Skin epidermis (tissue), 12 donors: ENCODE measurements around the gene HOXD11.

Experiments used
- H3K27ac ChIP-seq, 21 experiments: fragments of 200-600 bp; sonication (generic) in 11 of 21; one replicate each; pipeline ENCODE4 v1.5.0; 2020; ENCODE audit warnings: mild to moderate bottlenecking in 3 of 21, inconsistent platforms in 2 of 21, moderate library complexity in 2 of 21
- H3K4me3 ChIP-seq, 7 experiments: fragments of 200-600 bp; sonication (generic) in 2 of 7; one replicate each; pipeline ENCODE4 v1.5.0; 2020; ENCODE audit warnings: inconsistent platforms in 2 of 7, mild to moderate bottlenecking in 2 of 7, moderate library complexity in 1 of 7

Gene HOXD11

GRCh38 chr2:176139661-176140512 lies 32.8 kb downstream of the HOXD11 start:
- peak overlapping the region in 5 of 7 experiments; percentile 20 to 70 (median 40) for H3K4me3 ChIP-seq
- peak overlapping the region in 17 of 21 experiments; percentile 13 to 98 (median 72) for H3K27ac ChIP-seq

- H3K27ac ChIP-seq: peak overlapping the region in 17 of 21 experiments; percentile 13 to 98 (median 72)
Measured at GRCh38 chr2:176140513-176141317, 33.6 kb downstream of the HOXD11 start.

GRCh38 chr2:176142281-176142680 lies 35.2 kb downstream of the HOXD11 start:
- H3K27ac ChIP-seq: no peak overlapping the region
- no peak overlapping the region for H3K4me3 ChIP-seq

More at GRCh38 chr2:176140513-176141317, 33.6 kb downstream of the HOXD11 start:
- H3K4me3 ChIP-seq: peak overlapping the region; percentile 20 to 70 (median 40)

- Histone ChIP-seq H3K27ac (no peak overlapping the region), H3K4me3 (no peak overlapping the region)
Measured at GRCh38 chr2:176145085-176145969, 38.2 kb downstream of the HOXD11 start.

GRCh38 chr2:176146101-176146500 lies 39.0 kb downstream of the HOXD11 start:
- H3K27ac ChIP-seq: no peak overlapping the region
- no peak overlapping the region for H3K4me3 ChIP-seq

- Histone ChIP-seq H3K4me3 (no peak overlapping the region), H3K27ac (no peak overlapping the region)
Measured at GRCh38 chr2:176146645-176147044, 39.6 kb downstream of the HOXD11 start.

- no peak overlapping the region for H3K27ac ChIP-seq
- no peak overlapping the region for H3K4me3 ChIP-seq
Measured at GRCh38 chr2:176147210-176147799, 40.2 kb downstream of the HOXD11 start.

GRCh38 chr2:176147800-176148496 lies 40.9 kb downstream of the HOXD11 start:
- Histone ChIP-seq H3K4me3 (no peak overlapping the region), H3K27ac (no peak overlapping the region)

- no peak overlapping the region for H3K4me3 ChIP-seq
- H3K27ac ChIP-seq: no peak overlapping the region
Measured at GRCh38 chr2:176148751-176149421, 41.8 kb downstream of the HOXD11 start.

GRCh38 chr2:176149481-176149938 lies 42.4 kb downstream of the HOXD11 start:
- Histone ChIP-seq H3K4me3 (no peak overlapping the region), H3K27ac (no peak overlapping the region)

GRCh38 chr2:176149939-176150583 lies 43.0 kb downstream of the HOXD11 start:
- H3K27ac ChIP-seq: no peak overlapping the region
- H3K4me3 ChIP-seq: no peak overlapping the region

- Histone ChIP-seq H3K4me3 (peak overlapping the region in 1 of 7 experiments; percentile 37), H3K27ac (no peak overlapping the region)
Measured at GRCh38 chr2:176150584-176151441, 43.7 kb downstream of the HOXD11 start.

- Histone ChIP-seq H3K4me3 (peak within 1 kb of the TSS in 6 of 7 experiments; percentile 7 to 37 (median 19)), H3K27ac (peak within 1 kb of the TSS in 2 of 21 experiments; percentile 1 to 74)
Measured at GRCh38 chr2:176151442-176152287, 44.6 kb downstream of the HOXD11 start, which contains the start of gene HOXD4. HOXD4 (plus strand) TSS chr2:176151550; CDS start chr2:176151634, 84 bp downstream.

GRCh38 chr2:176152350-176153181 lies 45.5 kb downstream of the HOXD11 start:
- peak overlapping the region in 1 of 21 experiments; percentile 1 for H3K27ac ChIP-seq
- H3K4me3 ChIP-seq: peak overlapping the region in 4 of 7 experiments; percentile 7 to 37 (median 19)
